Measurements from ENCODE around the gene SEC14L2. TPM values are rescaled to one million over a fixed set of nuclear protein-coding genes. Genes with fewer than 3 reads are reported as not detected.

Gene SEC14L2
- total RNA-seq, 4 donors from 2014 or later: 16.6 to 45.4 (median 28.2) TPM

GRCh38 chr22:30427871-30428270 is 31.1 kb downstream of the SEC14L2 start:
- WGBS, 2 donors: 67% methylated on average over 1 of the region's 1 CpG; no CpG with 5 or more reads in 1 of the 2 donors
- no peak for DNase-seq
- H3K4me3 ChIP-seq: no peak overlapping the region
- TF ChIP-seq CTCF (IDR thresholded peaks at IDR 0.05): no peak
- no peak for TF ChIP-seq POLR2A (IDR thresholded peaks at IDR 0.05)
- H3K27ac ChIP-seq: no peak overlapping the region
- intact Hi-C loops (cut with DNase I): loop anchor here (5.0 kb wide), 1 partner anchor 36 kb away; no protein-coding TSS in a partner anchor
- no peaks in the 10 kb centered on the region for H3K9me3 ChIP-seq
- H3K36me3 ChIP-seq: peaks cover 0 to 24% (median 0%) of the 10 kb centered on the region in 3 donors
- peaks cover 18 to 41% (median 34%) of the 10 kb centered on the region in 3 donors for H3K4me1 ChIP-seq
- H3K27me3 ChIP-seq: no peaks in the 10 kb centered on the region

GRCh38 chr22:30429887-30430286 is 33.1 kb downstream of the SEC14L2 start:
- Histone ChIP-seq H3K4me1 (peaks cover 13 to 25% (median 21%) of the 10 kb centered on the region in 3 donors), H3K27ac (no peak overlapping the region), H3K36me3 (peaks cover 0 to 24% (median 0%) of the 10 kb centered on the region in 3 donors), H3K9me3 (no peaks in the 10 kb centered on the region), H3K27me3 (no peaks in the 10 kb centered on the region), H3K4me3 (no peak overlapping the region)
- TF ChIP-seq CTCF (IDR thresholded peaks at IDR 0.05) (no peak), POLR2A (IDR thresholded peaks at IDR 0.05) (no peak)
- 49 to 58% methylated on average over 4 of the region's 4 CpGs for WGBS, 2 donors
- intact Hi-C loops (cut with DNase I): loop anchor here (5.0 kb wide), 1 partner anchor 38 kb away; no protein-coding TSS in a partner anchor
- no peak for DNase-seq

- no peak for DNase-seq
- H3K36me3 ChIP-seq: peaks cover 0 to 24% (median 0%) of the 10 kb centered on the region in 3 donors
- H3K27ac ChIP-seq: no peak overlapping the region
- no peak for TF ChIP-seq POLR2A (IDR thresholded peaks at IDR 0.05)
- peak in 1 of 6 experiments; percentile 10 for TF ChIP-seq CTCF (IDR thresholded peaks at IDR 0.05)
- 63 to 80% methylated on average over 1 to 3 of the region's 4 CpGs for WGBS, 2 donors
- intact Hi-C loops (cut with DNase I): no loop called here
- H3K4me3 ChIP-seq: no peak overlapping the region
- H3K27me3 ChIP-seq: no peaks in the 10 kb centered on the region
- H3K9me3 ChIP-seq: no peaks in the 10 kb centered on the region
- peaks cover 8 to 25% (median 11%) of the 10 kb centered on the region in 3 donors for H3K4me1 ChIP-seq
Measured at GRCh38 chr22:30430933-30431332, 34.1 kb downstream of the SEC14L2 start.

- Histone ChIP-seq H3K4me1 (peaks cover 0 to 20% (median 0%) of the 10 kb centered on the region in 3 donors), H3K4me3 (no peak overlapping the region), H3K27me3 (no peaks in the 10 kb centered on the region), H3K9me3 (no peaks in the 10 kb centered on the region), H3K27ac (no peak overlapping the region), H3K36me3 (peaks cover 0 to 22% (median 0%) of the 10 kb centered on the region in 3 donors)
- no peak for DNase-seq
- no CpG with 5 or more reads among the region's 4 CpGs for WGBS, 2 donors
- intact Hi-C loops (cut with DNase I): no loop called here
- TF ChIP-seq CTCF (IDR thresholded peaks at IDR 0.05): no peak
- TF ChIP-seq POLR2A (IDR thresholded peaks at IDR 0.05): no peak
Measured at GRCh38 chr22:30432096-30432495, 35.3 kb downstream of the SEC14L2 start.

- WGBS, 2 donors: 83% methylated on average over 1 of the region's 2 CpGs; no CpG with 5 or more reads in 1 of the 2 donors
Measured at GRCh38 chr22:30432520-30432919, 35.7 kb downstream of the SEC14L2 start.

More at GRCh38 chr22:30432520-30432919, 35.7 kb downstream of the SEC14L2 start:
- Histone ChIP-seq H3K4me3 (no peak overlapping the region), H3K4me1 (peaks cover 0 to 18% (median 0%) of the 10 kb centered on the region in 3 donors), H3K27me3 (no peaks in the 10 kb centered on the region), H3K27ac (no peak overlapping the region), H3K36me3 (peaks cover 0 to 18% (median 0%) of the 10 kb centered on the region in 3 donors), H3K9me3 (no peaks in the 10 kb centered on the region)
- TF ChIP-seq CTCF (IDR thresholded peaks at IDR 0.05): no peak
- no peak for TF ChIP-seq POLR2A (IDR thresholded peaks at IDR 0.05)
- intact Hi-C loops (cut with DNase I): no loop called here
- DNase-seq: no peak

Data from esophagus squamous epithelium (tissue), 5 donors.